HG03066 (cell line): ENCODE data around the gene FLOT2.
"Not testable (repeated sequence)": the region's sequence is repeated elsewhere in the genome, so short reads cannot be mapped to it uniquely, and the experiment has no call there.

Experiments
- ATAC-seq: cut with Tn5 transposase; IDR thresholded peaks from one replicate; pipeline ENCODE4 v1.9.1; 2021; ENCODE audit warnings: low read depth; ENCODE audit not compliant: unreplicated experiment

The FLOT2 gene

DNA sequence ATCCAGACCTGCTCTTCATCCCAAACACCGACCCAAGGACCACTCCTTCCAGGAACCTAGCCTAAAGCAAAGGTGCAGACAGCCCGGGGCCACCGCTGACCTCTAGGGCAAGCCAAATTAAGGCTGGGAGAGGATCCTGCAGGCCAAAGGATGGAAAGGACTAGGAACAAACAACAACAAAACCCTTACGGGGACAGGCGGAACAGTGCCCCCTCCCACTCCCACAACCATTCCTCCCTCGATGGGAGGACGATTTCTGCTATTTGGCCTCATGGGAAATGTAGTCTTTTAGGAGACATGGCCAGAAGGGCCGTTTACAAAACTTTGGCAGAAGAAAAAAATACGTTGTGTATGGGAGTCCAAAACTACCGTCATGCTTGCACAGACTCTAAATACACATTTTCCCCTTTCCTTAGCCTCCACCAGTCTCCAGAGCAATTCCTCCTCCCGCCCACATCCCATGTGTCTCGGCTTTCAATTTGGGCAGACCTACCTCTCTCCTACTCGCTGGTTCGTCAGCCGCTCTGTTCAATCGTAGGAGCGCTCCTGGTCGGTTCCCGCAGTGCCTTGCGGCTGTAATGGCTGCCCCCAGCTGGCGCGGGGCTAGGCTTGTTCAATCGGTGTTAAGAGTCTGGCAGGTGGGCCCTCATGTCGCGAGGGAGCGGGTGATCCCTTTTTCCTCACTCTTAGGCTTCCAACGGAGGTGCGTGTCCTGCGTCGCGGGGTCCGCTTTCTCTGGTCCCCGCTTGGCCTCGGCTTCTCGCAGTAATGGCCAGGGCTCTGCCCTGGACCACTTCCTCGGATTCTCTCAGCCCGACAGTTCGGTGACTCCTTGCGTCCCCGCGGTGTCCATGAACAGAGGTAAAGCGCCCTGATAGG is 42.8 kb downstream of the FLOT2 start, which contains the start of gene ERAL1:
ERAL1 (plus strand) TSS at position 560 of the 879 bp plus-strand sequence; CDS start at position 579, 19 bp downstream.
- ATAC-seq, result peak; percentile 98

DNA sequence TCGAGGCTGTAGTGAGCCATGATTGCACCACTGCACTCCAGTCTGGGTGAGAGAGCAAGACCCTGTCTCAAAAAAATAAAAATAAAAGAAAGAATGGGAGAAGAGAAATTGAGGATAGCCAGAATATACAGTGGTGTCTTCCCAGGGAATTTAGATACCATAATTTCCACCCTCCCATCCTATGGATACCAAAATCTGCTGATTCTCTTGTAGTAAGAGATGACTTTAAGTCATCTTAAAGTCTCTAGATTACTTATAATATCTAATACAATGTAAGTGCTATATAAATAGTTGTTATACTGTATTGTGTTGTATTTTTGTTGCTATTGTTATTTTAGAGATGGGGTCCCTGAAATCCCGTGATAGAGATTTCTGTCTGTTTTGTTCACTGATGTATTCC is 44.2 kb downstream of the FLOT2 start:
- no peak for ATAC-seq

DNA sequence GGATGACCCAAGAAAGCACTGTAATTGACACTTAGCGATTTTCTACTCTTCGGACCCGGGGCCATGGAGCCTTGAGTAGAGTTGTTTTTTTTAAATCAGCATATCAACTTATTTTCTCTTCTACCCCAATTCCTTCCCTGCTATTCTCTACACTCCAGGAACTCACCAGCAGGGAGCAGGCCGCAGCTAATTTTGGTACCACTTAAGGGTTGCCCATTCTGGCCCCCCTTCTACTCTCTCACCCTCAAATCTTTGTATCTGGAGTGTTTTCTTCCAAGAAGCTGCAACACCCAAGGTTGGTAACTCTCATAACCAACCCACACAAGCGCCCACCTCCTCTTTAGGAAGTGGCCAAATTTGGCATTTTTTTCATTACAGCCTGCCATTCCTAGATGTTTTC is 48.3 kb downstream of the FLOT2 start:
- no peak for ATAC-seq

DNA sequence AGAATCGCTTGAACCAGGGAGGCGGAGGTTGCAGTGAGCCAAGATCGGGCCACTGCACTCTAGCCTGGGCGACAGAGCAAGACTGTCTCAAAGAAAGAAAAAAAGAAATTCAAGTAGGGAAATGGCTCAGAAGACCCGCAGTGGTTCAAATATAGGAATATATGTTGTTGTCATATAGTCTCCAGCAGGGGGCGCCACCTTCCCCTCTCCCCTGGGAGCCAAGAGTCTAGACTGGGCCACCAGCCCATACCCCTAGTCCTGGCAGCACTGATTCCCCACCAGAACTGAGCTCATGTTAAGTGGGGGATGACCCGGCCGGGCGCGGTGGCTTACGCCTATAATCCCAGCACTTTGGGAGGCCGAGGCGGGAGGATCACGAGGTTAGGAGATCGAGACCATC is 48.9 kb downstream of the FLOT2 start:
- not testable (repeated sequence) for ATAC-seq

DNA sequence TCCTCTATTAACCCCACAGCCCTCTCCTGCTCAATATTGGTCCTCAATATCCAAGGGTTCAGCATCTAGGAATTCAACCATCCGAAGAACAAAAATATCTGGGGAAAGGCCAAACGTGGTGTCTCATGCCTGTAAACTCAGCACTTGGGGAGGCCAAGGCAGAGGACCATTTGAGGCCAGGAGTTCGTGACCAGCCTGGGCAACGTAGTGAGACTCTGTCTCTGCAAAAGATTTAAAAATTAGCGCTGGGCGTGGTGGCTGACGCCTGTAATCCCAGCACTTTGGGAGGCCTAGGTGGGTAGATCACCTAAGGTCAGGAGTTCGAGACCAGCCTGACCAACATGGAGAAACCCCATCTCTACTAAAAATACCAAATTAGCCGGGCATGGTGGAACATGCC is 50.8 kb downstream of the FLOT2 start:
- ATAC-seq, result not testable (repeated sequence)

DNA sequence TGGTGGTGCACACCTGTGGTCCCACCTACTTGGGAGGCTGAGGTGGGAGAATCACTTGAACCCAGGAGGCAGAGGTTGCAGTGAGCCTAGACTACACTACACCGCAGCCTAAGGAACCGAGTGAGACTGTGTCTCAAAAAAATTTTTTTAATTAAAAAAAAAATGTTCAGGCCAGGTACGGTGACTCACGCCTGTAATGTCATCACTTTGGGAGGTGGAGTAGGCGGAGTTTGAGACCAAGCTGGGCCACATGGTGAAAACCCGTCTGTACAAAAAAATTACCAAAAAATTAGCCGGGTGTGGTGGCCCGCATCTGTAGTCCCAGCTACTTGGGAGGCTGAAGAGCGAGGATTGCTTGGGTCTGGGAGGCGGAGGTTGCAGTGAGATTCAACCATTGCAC is 51.3 kb downstream of the FLOT2 start:
- ATAC-seq, result no peak

DNA sequence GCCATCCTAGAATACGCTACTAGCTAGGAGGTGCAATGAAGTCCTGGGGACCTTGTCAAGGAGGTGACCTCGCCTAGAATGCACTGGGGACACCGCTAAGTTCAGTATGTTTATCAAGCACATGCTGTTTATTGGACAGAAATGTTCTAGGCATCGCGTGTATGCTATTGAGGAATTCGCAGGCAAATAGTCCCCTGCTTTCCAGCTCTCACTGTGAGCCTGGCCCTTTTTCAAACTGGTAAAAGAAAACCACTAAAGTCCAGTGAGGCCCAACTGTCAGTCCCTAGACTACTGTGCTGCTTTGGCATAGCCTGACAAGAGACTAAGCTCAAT is 53.8 kb downstream of the FLOT2 start:
- ATAC-seq, result no peak

DNA sequence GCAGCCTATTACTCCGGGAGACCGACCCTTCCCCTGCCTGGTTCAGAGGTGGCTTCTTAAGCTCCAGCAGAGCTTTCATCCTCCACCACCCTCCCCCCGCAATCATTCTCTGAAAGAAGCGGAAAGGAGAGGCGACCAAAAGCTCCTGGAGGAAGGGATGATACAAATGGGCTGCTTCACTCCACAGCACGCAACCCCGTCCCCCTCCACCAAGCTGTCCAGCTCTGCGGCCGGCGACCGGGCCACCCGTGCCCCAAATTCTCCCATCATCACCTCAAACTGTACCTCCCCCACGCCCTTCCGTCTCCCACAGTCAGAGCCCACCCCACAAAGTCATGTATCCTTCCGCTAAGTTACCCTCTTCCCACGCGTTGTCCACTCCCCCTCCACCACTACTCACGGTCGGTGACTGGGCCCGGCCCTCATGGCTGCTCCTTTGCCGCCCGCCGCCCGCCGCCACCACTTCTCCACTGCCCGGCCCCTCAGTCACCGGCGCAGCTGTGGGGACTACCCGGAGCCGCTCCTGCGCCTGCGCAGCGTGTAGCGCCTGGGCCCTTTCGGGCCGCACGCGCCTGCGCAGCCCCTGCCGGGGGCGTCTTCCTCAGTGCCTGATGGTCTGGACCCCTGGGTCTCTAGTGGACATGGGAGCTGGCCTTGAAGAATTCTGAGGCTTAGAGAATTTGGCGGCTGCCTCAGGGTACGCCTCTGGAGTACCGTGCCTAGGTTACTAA is 55.1 kb downstream of the FLOT2 start, which contains the start of gene FAM222B:
FAM222B (minus strand) TSS at position 509 of the 731 bp plus-strand sequence. CDS start 76,123 bp downstream, outside the sequence.
- ATAC-seq, result peak; percentile 73

DNA sequence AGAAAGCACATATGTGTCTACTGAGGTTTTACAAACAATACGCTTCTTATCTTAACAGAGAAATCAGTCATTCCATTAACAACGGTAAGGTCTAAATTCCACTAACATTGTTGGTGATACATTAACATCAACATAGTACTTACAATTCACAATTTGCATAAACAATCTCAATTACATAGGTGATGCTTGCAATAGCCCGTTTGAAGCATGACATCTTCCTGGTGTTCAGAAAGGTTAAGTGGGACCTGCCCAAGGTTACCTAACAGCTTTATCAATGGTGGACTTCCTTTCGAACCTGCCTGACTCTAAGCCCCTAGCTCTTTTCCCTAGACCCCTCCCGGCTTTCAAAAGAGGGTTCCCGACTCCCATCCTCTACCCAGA is 55.6 kb downstream of the FLOT2 start:
- no peak for ATAC-seq

DNA sequence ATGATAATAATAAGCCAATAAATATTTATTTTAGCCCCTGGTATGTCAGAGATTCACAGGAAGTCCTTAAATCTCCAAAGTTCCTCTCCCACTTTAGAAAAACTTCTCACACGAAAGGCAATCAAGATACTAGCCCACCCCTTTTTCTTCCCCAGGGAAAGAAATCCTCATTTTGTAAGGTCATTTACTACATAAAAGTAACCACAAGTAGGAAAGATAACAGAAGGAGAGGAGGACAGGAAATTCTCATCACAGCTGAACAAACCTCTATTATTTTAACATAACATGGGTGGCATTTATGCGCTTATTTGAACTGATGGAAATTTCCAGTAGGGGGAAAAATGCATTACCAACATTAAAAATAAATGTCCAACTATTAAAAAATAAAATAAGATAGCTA is 58.3 kb downstream of the FLOT2 start:
- no peak for ATAC-seq

DNA sequence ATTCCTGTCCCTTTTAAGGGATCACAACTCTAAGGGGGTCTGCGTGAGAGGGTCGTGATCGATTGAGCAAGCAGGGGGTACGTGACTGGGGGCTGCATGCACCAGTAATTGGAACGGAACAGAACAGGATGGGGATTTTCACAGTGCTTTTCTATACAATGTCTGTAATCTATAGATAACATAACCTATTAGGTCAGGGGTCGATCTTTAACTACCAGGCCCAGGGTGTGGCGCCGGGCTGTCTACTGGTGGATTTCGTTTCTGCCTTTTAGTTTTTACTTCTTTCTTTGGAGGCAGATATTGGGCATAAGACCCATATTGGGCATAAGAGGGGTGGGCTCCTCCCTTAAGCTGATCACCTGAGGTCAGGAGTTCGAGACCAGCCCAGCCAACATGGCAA is 61.0 kb downstream of the FLOT2 start:
- not testable (repeated sequence) for ATAC-seq

DNA sequence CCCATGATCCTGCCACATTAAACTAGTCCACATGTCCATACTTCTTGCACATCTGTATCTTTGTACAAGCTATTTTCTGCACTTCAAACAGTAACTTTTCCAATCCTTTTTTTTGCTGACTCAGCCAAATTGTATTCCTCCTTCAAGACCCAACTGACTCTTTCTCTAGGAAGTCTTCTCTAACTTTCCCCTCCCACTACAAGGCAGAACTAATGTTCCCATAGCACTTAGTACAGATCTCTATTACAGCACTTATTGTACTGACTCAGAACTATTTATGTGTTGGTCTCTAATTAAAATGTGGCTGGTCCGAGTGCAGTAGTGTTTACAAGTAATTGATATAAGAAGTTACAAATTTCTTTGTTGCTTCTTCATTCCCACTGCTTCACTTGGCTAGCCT is 63.1 kb downstream of the FLOT2 start:
- no peak for ATAC-seq
